ENCODE results near the gene CYFIP2. TPM values are rescaled to one million over a fixed set of nuclear protein-coding genes. Genes with fewer than 3 reads are reported as not detected.

CYFIP2 gene
- total and polyA plus RNA-seq, 2 experiments from 2014 or later = 24.8 to 30.2 TPM

- Histone ChIP-seq H3K27ac (no peak overlapping the region), H3K27me3 (no peaks in the 10 kb centered on the region), H4K20me1 (ENCODE audit: insufficient read depth, poor library complexity, severe bottlenecking) (no peaks in the 10 kb centered on the region), H3K4me1 (ENCODE audit: insufficient read depth) (no peaks in the 10 kb centered on the region), H2AFZ (no peak overlapping the region), H3K4me2 (no peak overlapping the region), H3K36me3 (replicated peaks; ENCODE audit: insufficient read depth, low read depth) (no peaks in the 10 kb centered on the region), H3K9me3 (ENCODE audit: low read depth) (no peaks in the 10 kb centered on the region), H3K4me3 (no peak overlapping the region), H3K9me2 (replicated peaks; ENCODE audit: insufficient read depth) (no peaks in the 10 kb centered on the region), H3K79me2 (no peaks in the 10 kb centered on the region)
- DNase-seq (ENCODE audit: low spot score) = no peak
- 89% methylated on average over 6 of the region's 6 CpGs for WGBS (ENCODE audit: low lambda C conversion rate, missing lambda C conversion rate)
- TF ChIP-seq EZH2phosphoT487 (IDR thresholded peaks at IDR 0.05; ENCODE audit: low read depth, severe bottlenecking, unreplicated experiment) = no peak
- TF ChIP-seq EZH2 (IDR thresholded peaks at IDR 0.05; ENCODE audit: borderline replicate concordance) = no peak
- TF ChIP-seq CTCF (IDR thresholded peaks at IDR 0.05; ENCODE audit: poor library complexity) = no peak
Measured at GRCh38 chr5:157357823-157358222, 91.9 kb downstream of the CYFIP2 start.

GRCh38 chr5:157358871-157359270, 92.9 kb downstream of the CYFIP2 start:
- Histone ChIP-seq H3K9me2 (replicated peaks; ENCODE audit: insufficient read depth) (no peaks in the 10 kb centered on the region), H3K79me2 (no peaks in the 10 kb centered on the region), H2AFZ (no peak overlapping the region), H3K4me1 (ENCODE audit: insufficient read depth) (no peaks in the 10 kb centered on the region), H4K20me1 (ENCODE audit: insufficient read depth, poor library complexity, severe bottlenecking) (no peaks in the 10 kb centered on the region), H3K27ac (no peak overlapping the region), H3K4me3 (no peak overlapping the region), H3K27me3 (no peaks in the 10 kb centered on the region), H3K4me2 (no peak overlapping the region), H3K36me3 (replicated peaks; ENCODE audit: insufficient read depth, low read depth) (no peaks in the 10 kb centered on the region), H3K9me3 (ENCODE audit: low read depth) (no peaks in the 10 kb centered on the region)
- 86% methylated on average over 4 of the region's 4 CpGs for WGBS (ENCODE audit: low lambda C conversion rate, missing lambda C conversion rate)
- DNase-seq (ENCODE audit: low spot score) = no peak
- no peak for TF ChIP-seq CTCF (IDR thresholded peaks at IDR 0.05; ENCODE audit: poor library complexity)
- TF ChIP-seq EZH2phosphoT487 (IDR thresholded peaks at IDR 0.05; ENCODE audit: low read depth, severe bottlenecking, unreplicated experiment) = no peak
- TF ChIP-seq EZH2 (IDR thresholded peaks at IDR 0.05; ENCODE audit: borderline replicate concordance) = no peak

GRCh38 chr5:157359356-157360055, 93.6 kb downstream of the CYFIP2 start:
- DNase-seq (ENCODE audit: low spot score) = no peak
- Histone ChIP-seq H3K4me3 (no peak overlapping the region), H3K36me3 (replicated peaks; ENCODE audit: insufficient read depth, low read depth) (no peaks in the 10 kb centered on the region), H2AFZ (no peak overlapping the region), H3K9me3 (ENCODE audit: low read depth) (no peaks in the 10 kb centered on the region), H3K4me2 (no peak overlapping the region), H3K27me3 (no peaks in the 10 kb centered on the region), H3K4me1 (ENCODE audit: insufficient read depth) (no peaks in the 10 kb centered on the region), H3K79me2 (no peaks in the 10 kb centered on the region), H4K20me1 (ENCODE audit: insufficient read depth, poor library complexity, severe bottlenecking) (no peaks in the 10 kb centered on the region), H3K9me2 (replicated peaks; ENCODE audit: insufficient read depth) (no peaks in the 10 kb centered on the region), H3K27ac (no peak overlapping the region)
- TF ChIP-seq CTCF (IDR thresholded peaks at IDR 0.05; ENCODE audit: poor library complexity) = no peak
- TF ChIP-seq EZH2phosphoT487 (IDR thresholded peaks at IDR 0.05; ENCODE audit: low read depth, severe bottlenecking, unreplicated experiment) = no peak
- no peak for TF ChIP-seq EZH2 (IDR thresholded peaks at IDR 0.05; ENCODE audit: borderline replicate concordance)
- WGBS (ENCODE audit: low lambda C conversion rate, missing lambda C conversion rate) = 94% methylated on average over 2 of the region's 2 CpGs
